Stimulated activated CD4-positive, alpha-beta T cell treated with anti-CD3 and anti-CD28 coated beads, Interleukin-1b, Interleukin-23, amount 100 ng/mL, for 48 hours (primary cell): ENCODE data around the gene SOCS1.
A peak's percentile ranks its signal among the peaks of the same experiment; 100 is the strongest.

Source experiments
- DNase-seq: peaks from one replicate; pipeline ENCODE4 v3.0.0-alpha.2; 2020

SOCS1 gene

DNA sequence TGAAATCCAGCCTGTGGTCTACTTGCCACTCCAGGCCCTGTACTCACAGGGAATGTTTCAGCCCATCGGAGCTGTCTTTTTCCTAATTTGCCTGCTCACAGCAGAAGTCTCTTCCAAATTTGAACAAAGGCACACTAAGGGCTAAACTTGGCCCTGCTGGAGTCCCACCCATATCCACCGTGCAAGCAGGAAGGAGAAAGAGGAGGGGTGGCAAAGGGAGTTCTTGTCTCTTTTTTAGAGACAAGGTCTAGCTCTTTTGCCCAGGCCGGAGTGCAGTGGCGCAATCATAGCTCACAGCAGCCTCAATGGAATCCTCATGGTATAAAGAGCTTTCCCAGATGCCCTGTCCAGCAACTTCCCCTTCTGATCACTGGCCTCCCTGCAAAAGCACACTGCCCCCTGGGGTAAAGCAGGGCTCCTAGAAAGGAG, 27.8 kb upstream of the SOCS1 start:
- no peak for DNase-seq

DNA sequence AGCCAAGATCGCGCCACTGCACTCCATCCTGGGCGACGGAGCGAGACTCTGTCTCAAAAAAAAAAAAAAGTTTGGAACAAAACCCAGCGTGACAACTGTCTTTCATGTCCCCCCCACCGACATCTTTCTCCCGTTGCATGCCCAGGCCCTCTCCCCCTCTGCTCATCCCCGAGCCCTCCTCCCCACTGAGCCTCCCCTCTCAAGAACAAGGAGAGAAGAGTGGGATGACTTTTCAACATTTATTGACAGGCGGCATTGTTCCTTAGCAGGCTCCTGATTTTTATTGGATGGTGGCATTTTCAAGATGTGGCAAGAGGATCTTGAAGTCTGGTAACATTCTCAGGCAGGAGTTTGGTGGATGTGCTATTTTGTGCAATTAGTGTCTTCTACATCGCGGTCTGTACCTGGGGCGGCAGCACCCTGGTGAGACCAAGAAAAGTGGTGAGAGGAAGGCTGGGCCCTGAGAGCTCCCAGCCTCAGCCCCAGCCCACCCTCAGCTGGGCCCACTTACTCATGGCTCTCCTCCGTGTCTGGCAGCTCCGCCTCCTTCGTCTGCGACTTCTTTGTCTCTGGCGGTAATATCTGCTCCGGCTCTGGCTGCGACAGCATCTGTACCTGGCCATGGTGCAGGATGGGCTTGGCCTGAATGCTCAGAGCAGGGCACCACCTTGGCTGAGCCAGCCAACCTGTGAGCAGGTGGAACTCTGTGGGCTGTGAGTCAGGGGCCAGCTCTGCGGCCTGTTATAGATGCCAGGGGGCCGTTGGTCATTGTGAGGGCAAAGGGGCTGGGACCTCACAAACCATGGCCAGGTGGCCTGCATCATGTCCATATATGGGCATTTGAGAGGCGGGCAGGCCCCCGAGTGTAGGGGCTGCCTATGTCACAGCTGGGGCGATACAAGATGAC, 24.9 kb upstream of the SOCS1 start, which contains the start of gene PRM1:
Gene PRM1 (minus strand): TSS at position 715 of the 907 bp plus-strand sequence. CDS start 92 bp downstream, at position 623.
- no peak for DNase-seq

DNA sequence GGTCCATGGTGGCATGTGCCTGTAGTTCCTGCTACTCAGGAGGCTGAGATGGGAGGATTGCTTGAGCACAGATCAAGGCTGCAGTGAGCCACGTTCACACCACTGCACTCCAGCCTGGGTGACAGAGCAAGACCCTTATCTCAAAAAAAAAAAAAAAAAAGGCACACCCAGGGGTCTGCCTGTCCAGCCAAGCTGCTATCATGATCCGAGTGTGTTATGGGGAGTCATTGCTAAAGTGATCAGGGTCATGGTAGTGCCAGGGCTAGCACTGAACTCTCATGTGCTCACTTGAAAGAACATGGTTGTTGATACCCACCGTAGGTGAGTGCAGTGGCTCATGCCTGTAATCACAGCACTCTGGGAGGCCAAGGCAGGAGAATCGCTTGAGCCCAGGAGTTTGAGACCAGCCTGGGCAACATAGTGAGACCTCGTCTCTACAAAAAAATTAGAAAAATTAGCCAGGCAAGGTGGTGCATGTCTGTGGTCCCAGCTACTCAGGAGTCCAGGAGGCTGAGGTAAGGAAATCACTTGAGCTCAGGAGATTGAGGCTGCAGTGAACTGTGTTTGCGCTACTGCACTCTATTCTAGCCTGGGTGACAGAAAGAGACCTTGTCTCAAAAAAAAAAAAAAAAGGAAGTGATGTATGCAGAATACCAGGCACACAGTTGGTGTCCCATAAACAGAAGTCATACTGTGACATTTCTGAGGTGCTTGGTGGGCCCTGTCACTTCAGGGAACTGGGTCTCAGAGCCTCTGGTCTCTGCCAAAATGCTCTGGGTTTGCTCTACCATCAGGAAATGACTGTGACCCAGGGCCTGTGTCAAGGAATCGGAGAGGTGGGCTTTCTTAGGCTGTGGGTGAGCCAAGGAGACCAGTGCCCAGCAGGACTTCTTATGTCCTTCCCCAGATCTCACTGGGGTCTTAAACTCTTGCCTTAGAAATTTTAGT, 23.0 kb upstream of the SOCS1 start:
- DNase-seq = no peak

DNA sequence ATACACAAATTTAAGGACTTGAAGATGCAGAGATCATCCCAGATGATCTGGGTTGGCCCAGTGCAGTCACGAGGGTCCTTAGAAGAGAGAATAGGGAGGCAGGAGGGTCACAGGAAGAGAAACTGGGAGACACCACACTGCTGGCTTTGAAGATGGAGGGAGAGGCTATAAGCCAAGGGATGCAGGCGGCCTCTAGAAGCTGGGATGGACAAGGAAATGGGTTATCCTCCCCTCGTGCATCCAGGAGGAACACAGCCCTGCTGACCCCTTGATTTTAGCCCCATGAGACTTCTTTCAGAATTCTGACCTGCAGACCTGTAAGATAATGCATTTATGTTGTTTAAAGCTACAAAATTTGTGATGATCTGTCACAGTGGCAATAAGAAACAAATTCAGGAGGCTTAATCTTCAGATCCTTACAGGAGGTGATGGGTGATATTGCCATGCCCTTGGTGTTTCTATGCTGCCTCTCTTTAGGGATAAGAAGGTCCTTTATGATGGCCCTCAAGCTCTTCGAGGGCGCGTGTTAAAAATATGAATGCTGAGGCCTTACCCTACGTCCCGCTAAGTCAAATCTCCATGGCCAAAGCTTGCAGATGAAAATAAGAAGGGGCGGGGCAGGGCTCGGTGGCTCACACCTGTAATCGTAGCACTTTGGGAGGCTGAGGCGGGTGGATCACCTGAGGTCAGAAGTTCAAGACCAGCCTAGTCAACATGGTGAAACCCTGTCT, 21.8 kb upstream of the SOCS1 start:
- no peak for DNase-seq

DNA sequence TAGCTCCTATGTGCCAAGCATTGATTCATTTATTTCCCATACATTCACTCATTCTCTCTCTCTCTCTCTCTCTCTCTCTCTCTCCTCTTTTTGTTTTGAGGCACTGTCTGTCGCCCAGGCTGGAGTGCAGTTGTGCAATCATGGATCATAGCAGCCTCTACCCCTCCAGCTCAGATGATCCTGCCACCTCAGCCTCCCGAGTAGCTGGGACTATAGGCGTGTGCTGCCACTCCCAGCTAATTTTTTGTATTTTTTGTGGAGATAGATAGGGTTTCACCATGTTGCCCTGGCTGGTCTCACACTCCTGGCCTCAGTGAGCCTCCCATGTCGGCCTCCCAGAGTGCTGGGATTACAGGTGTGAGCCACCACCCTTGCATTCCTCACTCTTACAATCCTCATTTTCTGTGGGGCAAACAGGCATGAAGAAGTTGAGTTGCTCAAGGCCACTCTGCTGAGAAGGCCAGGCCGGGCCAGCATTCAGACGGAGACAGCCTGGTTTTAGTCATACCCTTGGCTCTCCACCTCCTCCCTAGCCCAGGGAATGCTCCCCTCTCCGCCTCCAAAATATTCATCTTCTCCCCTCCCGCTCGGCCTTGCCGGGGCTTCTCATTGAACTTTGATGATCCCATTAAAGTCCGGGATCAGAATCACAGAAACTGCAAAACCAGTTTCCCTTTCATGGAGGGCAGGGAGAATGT, 21.0 kb upstream of the SOCS1 start:
- no peak for DNase-seq

DNA sequence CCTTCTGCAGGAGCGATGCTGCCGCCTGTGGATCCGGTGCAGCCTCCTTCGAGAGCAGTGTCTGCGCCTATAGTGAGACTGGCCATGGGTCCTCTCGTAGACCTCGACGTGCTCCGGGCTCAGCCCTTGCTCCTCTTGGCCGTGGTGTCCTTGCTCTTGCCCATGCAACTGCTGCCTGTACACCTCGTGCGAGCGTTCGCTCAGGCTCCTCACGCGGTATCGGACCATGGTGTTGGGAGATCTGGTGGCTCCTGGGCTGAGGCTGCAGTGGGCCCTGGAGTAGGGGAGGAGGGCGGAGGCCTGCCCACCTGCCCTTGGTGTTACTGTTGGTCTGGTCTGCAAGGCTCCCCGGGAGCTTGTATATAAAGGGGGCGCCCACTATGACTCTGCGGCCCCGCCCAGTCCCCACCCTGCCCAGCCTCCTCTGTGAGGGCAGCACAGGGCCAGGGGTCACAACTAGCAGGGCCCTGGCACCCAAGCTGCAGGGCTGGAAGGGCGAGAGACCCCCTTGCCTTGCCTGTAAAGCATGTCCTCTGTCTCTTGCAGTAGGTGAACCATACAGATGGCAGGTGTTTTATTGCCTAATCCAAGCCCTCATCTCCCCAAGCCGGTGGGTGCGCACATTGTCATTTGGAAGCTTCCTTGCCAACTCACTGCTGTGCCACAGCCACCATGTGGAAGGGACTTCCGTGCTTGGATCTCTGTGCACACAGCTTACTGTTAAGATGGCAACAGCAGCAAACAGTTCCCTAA, 20.3 kb upstream of the SOCS1 start, which contains the start of gene PRM2:
Gene PRM2 (minus strand): TSS at position 338 of the 753 bp plus-strand sequence. CDS start 110 bp downstream, at position 228.
- no peak for DNase-seq

DNA sequence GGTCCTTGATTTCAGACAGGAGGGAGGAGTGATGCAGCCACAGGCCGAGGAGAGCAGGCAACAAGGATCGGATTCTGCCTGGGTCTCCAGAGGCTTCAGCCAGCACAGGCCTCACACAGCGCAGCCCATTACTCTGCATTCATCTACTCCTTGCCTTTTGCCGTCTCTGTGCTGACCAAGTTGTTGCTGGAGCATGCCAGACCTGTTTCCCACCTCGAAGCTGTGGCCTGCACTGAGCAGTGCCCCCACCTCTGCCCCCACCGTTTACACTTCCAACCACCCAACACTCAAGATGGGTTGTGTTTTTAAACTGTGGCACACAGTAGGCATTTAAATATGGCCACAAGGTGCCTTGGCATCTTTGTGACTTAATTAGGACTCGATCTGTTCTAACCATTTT, 19.0 kb upstream of the SOCS1 start:
- DNase-seq = no peak

DNA sequence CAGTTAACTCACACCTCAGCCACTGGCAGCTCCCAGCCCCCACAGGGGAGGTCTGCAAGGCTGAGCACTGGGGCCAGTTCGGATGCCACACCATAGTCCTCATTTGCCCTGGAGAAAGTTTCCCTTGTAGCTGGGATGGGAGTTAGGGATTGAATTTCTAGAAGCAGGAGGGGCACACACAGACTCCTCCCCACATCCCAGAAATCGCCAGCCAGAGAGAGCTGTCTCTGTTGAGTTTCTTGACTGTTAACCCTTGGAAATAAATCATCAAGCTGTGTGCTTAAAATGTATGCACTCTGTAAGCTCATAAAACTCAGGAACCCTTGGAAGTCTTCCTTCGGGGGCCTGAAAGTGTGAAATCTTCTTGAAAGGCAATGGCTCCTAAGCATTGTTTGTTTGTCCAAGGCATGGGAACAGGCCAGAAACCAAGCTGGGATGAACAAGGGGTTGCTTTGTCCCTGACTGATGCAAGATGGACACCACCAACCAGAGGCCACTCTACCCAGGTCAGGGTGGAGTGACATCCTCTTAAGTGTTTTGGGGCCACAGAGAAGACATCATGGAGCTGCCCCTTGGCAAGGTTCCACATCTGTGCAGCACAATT, 17.8 kb upstream of the SOCS1 start:
- no peak for DNase-seq

DNA sequence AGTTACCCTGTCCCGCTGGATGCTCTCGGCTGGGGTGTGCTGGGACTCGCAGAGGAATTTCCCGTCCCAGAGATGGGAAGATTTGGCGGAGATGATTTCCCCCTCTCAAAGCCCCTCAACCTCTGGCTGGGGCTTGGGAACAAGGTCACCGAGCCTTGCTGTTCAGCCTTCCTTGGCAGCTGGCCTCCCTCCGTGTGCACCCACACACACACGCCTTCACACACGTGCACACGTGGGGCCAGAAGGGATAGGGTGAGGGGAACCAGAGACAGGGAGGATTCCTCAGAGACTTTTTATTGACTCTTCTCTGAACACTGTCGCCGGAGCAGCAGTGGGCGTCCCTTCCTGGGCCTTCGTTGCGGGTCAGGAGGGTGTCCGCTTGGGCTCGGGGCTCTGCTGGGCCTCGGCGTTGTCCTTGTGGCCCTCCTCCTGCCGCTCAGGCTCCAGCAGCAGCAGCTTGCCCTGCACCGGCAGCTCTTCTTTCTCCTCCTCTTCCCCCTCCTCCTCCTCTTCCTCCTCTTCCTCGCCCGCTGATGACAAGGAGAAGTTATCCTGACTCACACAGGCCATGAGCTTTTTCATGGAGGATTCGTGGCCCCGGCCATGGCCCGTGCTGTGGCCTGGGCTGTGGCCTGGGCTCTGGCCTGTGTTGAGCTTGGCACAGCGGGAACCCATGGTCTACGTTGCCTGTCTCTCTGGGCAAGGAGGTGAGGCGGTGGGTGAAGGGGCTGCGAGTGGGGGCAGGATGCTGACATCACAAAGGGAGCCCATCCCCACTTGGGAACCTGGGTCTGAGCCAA, 17.1 kb upstream of the SOCS1 start, which contains the start of gene PRM3:
Gene PRM3 (minus strand): TSS at position 709 of the 800 bp plus-strand sequence. CDS start 34 bp downstream, at position 675.
- DNase-seq = no peak

DNA sequence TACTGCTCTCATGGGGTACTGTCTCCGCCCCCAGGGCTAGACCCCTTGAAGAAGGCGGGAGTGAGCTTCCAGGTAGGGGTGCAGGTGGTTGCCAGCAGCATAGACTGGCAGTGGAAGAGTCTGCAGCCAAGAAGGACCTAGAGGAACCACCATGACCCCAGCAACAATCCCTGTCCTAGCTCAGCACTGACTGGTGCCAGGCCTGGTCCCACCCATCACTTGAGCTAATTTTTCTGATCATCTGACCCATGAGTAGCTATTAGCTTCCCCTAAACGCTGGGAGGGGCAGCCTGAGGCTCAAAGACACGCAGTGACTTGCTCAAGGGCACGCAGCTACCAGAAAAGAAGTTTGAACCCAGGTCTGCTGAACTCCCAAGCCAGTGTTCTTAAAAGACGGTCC, 16.5 kb upstream of the SOCS1 start:
- no peak for DNase-seq

DNA sequence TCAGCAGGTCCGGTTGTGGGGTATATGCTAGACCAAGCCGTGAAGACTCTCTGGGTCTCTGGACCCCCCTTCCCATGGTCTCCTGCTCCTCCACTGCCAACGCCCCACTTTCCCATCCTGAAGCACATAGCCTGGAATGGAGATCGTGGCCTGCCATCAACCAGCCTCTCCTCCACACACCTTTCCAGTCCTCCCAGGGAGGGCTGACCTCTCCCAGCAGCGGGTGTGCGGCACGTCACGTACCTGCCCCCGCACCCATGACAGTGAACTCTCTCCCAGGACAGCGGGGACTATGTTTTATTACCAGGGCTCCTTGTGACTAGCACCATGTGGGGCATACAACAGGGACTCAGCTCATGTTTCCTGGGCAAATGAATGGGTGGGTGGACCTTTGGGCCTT, 15.6 kb upstream of the SOCS1 start:
- DNase-seq = no peak

DNA sequence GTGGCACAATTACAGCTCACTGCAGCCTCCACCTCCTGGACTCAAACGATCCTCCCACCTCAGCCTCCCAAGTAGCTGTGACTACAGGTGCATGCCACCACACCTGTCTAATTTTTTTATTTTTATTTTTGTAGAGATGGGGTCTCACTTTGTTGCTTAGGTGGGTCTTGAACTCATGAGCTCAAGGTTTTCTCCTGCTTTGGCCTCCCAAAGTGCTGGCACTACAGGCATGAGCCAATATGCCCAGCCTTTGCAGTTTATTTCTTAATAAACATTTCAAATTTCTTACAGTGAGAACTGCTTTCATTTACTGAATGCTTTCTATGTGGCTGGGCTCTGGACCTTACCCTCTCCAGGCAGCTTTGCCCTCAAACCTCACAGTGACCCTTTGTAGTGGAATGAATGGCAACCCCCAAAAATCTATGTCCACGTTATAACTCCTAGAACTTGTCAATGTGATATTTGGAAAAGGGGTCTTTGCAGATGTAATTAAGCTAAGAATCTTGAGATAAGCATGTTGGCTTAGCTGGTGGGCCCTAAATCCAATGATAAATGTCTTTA, 14.7 kb upstream of the SOCS1 start:
- no peak for DNase-seq

DNA sequence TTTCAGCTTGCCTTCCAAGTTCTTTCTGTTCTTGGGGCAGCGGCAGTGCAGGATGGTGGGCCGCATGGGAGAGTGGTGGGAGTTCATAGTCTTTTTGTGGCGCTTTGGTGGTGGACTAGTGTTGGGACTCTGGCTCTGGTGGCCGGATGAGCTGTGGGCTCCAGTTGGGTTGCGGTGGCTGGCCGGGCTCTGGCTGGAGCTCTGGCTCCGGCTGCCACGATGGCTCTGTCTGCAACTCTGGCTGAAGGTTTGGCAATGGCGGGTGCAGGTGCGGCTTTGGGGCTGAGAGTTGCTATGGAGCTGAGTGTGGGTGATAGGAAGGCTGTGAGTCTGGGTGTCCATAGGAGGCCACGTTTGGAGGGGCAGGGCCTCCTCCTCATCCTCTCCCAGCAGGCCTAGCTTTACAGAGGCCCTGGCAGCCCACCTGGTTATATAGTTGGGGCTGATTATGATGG, 12.9 kb upstream of the SOCS1 start, which contains the start of gene TNP2:
Gene TNP2 (minus strand): TSS at position 405 of the 455 bp plus-strand sequence. CDS start 63 bp downstream, at position 342.
- no peak for DNase-seq

DNA sequence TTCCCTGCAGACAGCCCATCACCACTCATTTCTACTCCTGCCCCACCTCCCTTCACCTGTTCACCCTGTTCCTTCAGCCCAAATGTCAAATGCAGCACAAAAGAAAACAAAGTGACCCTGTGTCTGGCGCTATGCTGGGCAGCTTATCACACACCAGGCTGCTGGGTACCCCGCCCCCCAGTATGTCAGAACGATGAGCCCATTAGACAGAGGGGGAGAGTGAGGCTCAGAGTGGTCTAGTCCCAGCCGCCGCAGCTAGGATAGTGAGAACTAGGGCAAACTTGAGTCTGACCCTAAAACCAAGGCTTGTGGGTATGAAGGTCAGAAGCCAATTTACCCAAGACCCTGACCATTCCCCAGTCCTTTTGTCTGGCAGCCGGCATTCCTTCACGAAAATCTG, 9.1 kb upstream of the SOCS1 start:
- DNase-seq = no peak

DNA sequence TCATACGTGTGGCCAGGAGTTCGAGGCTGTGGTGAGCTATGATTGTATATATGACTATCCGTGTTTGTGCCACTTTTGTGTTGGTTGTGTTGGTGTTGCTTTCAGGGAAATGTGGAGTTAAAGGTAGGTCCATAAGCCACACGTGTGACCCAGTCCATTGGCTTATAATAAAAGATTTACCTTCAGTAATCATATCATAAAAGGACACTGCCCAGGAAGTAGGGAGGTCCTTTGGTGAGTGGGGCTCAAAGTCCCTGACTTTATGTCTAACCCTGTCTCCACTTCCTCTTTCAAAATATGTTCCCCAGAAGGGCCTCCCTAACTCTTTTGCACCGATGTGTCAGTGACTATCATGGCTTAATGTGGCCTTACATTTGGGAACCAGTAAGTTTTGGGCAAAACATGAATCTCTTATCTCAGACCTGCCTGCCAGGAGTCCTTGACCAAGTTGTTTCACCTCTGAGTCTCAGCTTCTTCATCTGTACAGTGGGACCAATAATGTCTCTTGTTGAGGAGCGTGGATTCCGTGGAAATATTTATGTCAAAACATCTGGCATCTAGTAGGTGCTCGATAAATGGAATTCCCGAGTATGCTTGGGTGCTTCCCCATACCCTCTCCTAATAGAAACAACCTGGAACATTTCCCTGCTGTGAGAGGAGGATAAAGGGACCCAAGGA, 8.3 kb upstream of the SOCS1 start:
- DNase-seq = no peak

DNA sequence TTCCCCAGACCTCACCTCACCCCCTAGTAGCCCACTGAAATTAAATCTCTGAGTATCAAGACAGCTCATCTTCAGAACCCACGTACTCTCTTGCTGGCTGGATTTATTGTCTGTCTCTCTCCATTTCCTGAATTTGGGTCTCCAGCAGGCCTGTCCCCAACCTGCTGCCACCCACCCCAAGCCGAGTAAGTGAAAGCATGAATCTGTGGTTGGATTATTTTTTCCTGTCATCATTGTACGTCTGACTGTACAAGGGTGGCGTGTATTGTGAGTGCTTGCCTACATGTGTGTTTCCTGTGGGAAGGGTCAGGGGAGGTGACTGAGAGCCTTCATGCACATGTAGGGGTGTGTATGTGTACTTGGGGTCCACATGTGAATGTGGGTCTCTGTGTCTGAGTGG, 7.7 kb upstream of the SOCS1 start:
- peak; percentile 73 for DNase-seq

DNA sequence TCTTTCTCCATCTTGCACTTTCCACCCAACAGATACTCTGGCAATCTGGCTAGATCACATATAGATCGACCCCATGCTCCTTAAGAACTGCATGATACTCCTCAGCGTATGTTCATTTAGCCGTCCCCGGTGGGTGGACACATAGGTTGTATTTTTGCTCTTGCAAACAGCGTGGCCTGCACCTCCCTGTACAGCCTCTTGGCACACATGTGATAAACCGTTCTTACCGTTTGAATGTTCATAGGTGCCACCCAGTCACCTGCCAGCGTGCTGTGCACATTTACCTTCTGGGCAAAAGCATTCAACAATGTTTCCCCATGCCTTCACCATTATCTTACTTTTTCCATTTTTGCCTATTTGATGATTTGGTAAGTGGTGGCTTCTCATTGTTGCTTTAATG, 6.9 kb upstream of the SOCS1 start:
- DNase-seq = no peak

DNA sequence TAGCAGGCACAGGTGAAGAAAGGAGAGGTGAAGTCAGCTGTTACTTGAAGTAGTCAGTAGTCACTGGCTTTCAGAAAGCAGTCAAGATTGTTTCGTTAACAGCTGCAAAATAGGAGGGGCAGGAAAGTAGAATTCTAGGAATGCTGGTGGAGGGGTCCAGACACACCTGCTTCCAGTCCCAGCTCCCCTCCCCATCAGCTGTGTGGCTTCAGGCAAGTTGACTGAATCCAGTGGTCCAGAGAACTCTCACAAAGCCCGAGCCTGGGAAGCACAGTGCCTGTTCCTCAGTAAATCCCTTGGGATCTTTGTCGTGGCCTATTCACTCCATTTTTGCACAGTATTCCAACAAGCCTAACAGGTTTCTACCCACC, 4.6 kb upstream of the SOCS1 start:
- no peak for DNase-seq
